ENCODE data around the gene TEDDM1.
A peak's percentile ranks its signal among the peaks of the same experiment; 100 is the strongest.

The TEDDM1 gene

GRCh38 chr1:182368903-182369302, 31.6 kb downstream of the TEDDM1 start:
- DNase-seq (ENCODE audit: low read depth): peak; percentile 17
- H3K4me3 ChIP-seq (ENCODE audit: low read depth, low read length): peak overlapping the region; percentile 27
- TF ChIP-seq CTCF (IDR thresholded peaks at IDR 0.05; ENCODE audit: insufficient read depth, low read depth, low read length, missing control alignments): no peak

- TF ChIP-seq CTCF (IDR thresholded peaks at IDR 0.05; ENCODE audit: insufficient read depth, low read depth, low read length, missing control alignments): no peak
- no peak for DNase-seq (ENCODE audit: low read depth)
- peak overlapping the region; percentile 27 for H3K4me3 ChIP-seq (ENCODE audit: low read depth, low read length)
These were observed 32.1 kb downstream of the TEDDM1 start for GRCh38 chr1:182368358-182368757.

- H3K4me3 ChIP-seq (ENCODE audit: low read depth, low read length): no peak overlapping the region
- TF ChIP-seq CTCF (IDR thresholded peaks at IDR 0.05; ENCODE audit: insufficient read depth, low read depth, low read length, missing control alignments): no peak
- no peak for DNase-seq (ENCODE audit: low read depth)
These were observed 32.5 kb downstream of the TEDDM1 start for GRCh38 chr1:182367926-182368325.

- no peak for DNase-seq (ENCODE audit: low read depth)
These were observed 33.9 kb downstream of the TEDDM1 start for GRCh38 chr1:182366596-182366995.

GRCh38 chr1:182359645-182360044, 40.8 kb downstream of the TEDDM1 start:
- no peak overlapping the region for H3K4me3 ChIP-seq (ENCODE audit: low read depth, low read length)
- TF ChIP-seq CTCF (IDR thresholded peaks at IDR 0.05; ENCODE audit: insufficient read depth, low read depth, low read length, missing control alignments): no peak
- DNase-seq (ENCODE audit: low read depth): no peak

More at GRCh38 chr1:182366596-182366995, 33.9 kb downstream of the TEDDM1 start:
- TF ChIP-seq CTCF (IDR thresholded peaks at IDR 0.05; ENCODE audit: insufficient read depth, low read depth, low read length, missing control alignments): no peak
- no peak overlapping the region for H3K4me3 ChIP-seq (ENCODE audit: low read depth, low read length)

GRCh38 chr1:182357913-182358312, 42.6 kb downstream of the TEDDM1 start:
- no peak overlapping the region for H3K4me3 ChIP-seq (ENCODE audit: low read depth, low read length)
- no peak for DNase-seq (ENCODE audit: low read depth)
- TF ChIP-seq CTCF (IDR thresholded peaks at IDR 0.05; ENCODE audit: insufficient read depth, low read depth, low read length, missing control alignments): no peak

GRCh38 chr1:182357171-182357570, 43.3 kb downstream of the TEDDM1 start:
- DNase-seq (ENCODE audit: low read depth): no peak
- no peak for TF ChIP-seq CTCF (IDR thresholded peaks at IDR 0.05; ENCODE audit: insufficient read depth, low read depth, low read length, missing control alignments)
- H3K4me3 ChIP-seq (ENCODE audit: low read depth, low read length): no peak overlapping the region
